SU-DHL-6 (cell line): Measurements from ENCODE around the gene PLAAT4.
"Not testable (repeated sequence)": the region's sequence is repeated elsewhere in the genome, so short reads cannot be mapped to it uniquely, and the experiment has no call there.

Source experiments
- H2AFZ ChIP-seq: fragments of 200-600 bp; sonication (generic); 2 replicates; pipeline ENCODE4 v1.6.1; 2014; ENCODE audit warnings: low read depth, mild to moderate bottlenecking, moderate library complexity, mixed read lengths, antibody characterized with exemption, low read length; ENCODE audit not compliant: severe bottlenecking
- H3F3A ChIP-seq: fragments of 200-600 bp; shearing (Covaris generic); 2 replicates; pipeline ENCODE4 v1.6.0; 2016; ENCODE audit warnings: antibody characterized with exemption, mild to moderate bottlenecking; ENCODE audit not compliant: insufficient read depth
- H3K27ac ChIP-seq: fragments of 200-600 bp; sonication (generic); 2 replicates; pipeline ENCODE4 v1.5.1; 2016; ENCODE audit warnings: low read depth, mild to moderate bottlenecking, low read length, moderate library complexity, mixed read lengths
- H3K27me3 ChIP-seq: fragments of 200-600 bp; sonication (generic), shearing (Covaris generic); 2 replicates; pipeline ENCODE4 v1.6.0; 2014; ENCODE audit warnings: mild to moderate bottlenecking, low read length
- H3K36me3 ChIP-seq: fragments of 200-600 bp; sonication (generic); 2 replicates; pipeline ENCODE4 v1.6.1; 2014; ENCODE audit warnings: mild to moderate bottlenecking, low read length, mixed read lengths
- H3K4me2 ChIP-seq: fragments of 300-600, 200-600 bp; shearing (Covaris generic), sonication (generic); 2 replicates; pipeline ENCODE4 v1.6.0; 2014; ENCODE audit warnings: low read length, low read depth, mild to moderate bottlenecking; ENCODE audit not compliant: poor library complexity, severe bottlenecking
- H3K4me3 ChIP-seq: fragments of 200-600 bp; sonication (generic); 2 replicates; pipeline ENCODE4 v1.5.1; 2014; ENCODE audit warnings: antibody characterized with exemption, low read length, mild to moderate bottlenecking, mixed read lengths; ENCODE audit not compliant: insufficient read depth, poor library complexity, severe bottlenecking
- H3K79me2 ChIP-seq: fragments of 200-600 bp; sonication (generic); 2 replicates; pipeline ENCODE4 v1.6.1; 2014; ENCODE audit warnings: mild to moderate bottlenecking, low read length, moderate library complexity; ENCODE audit not compliant: insufficient read depth
- H3K9ac ChIP-seq: fragments of 200-600 bp; sonication (generic); 2 replicates; pipeline ENCODE4 v1.7.0; 2014; ENCODE audit warnings: mild to moderate bottlenecking, low read length
- H3K9me2 ChIP-seq: fragments of 200-600 bp; sonication (generic); replicated peaks from 2 replicates; pipeline ENCODE4 v1.6.1; 2014; ENCODE audit warnings: low read length; ENCODE audit not compliant: insufficient read depth
- H3K9me3 ChIP-seq: fragments of 200-600 bp; sonication (generic); 2 replicates; pipeline ENCODE4 v1.6.1; 2014; ENCODE audit warnings: low read length, mixed read lengths; ENCODE audit not compliant: insufficient read depth
- H4K20me1 ChIP-seq: fragments of 200-600 bp; sonication (generic); 2 replicates; pipeline ENCODE4 v1.6.1; 2014; ENCODE audit warnings: low read depth, mild to moderate bottlenecking, antibody characterized with exemption, low read length, moderate library complexity, mixed read lengths
- EZH2phosphoT487 ChIP-seq: fragments of 200-600 bp; sonication (generic), shearing (Covaris generic); conservative IDR thresholded peaks from 2 replicates; pipeline ENCODE4 v1.6.1; 2018; ENCODE audit warnings: mild to moderate bottlenecking, antibody characterized with exemption, low read length, moderate library complexity, mixed read lengths
- TF ChIP-seq, protein P1 (sequence below): fragments of 200-600 bp; sonication (generic); IDR thresholded peaks from one replicate; pipeline ENCODE4 v1.5.1; 2017; ENCODE audit warnings: antibody characterized with exemption, mild to moderate bottlenecking, low read length, moderate library complexity; ENCODE audit not compliant: insufficient read depth, poor library complexity, severe bottlenecking

The PLAAT4 gene

DNA sequence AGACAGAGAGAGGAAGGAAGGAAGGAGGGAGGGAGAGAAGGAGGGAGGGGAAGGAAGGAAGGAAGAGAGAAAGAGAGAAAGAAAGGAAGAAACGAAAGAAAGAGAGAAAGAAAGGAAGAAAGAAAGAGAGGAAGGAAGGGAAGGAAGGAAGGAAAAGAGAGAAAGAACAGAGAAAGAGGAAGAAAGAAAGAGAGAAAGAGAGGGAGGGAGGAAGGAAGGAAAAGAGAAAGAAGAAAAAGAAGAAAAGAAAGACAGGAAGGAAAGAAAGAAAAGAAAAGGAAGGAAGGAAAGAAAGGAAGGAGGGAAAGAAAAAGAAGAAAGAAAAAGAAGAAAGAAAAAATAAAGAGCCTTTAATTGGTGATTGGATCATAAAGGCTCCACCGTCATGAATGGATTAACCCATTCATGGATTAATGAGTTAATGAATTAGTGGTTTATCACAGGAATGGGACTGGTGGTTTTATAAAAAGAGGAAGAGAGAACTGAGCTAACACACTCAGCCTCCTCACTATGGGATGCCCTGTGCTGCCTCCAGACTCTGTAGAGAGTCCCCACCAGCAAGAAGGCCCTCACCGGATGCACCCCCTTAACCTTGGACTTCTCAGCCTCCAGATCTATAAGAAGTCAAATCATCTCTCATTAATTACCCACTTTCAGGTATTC, 35.5 kb downstream of the PLAAT4 start:
- H3K79me2 ChIP-seq: no peaks in the 10 kb centered on the region
- H3K9me2 ChIP-seq: no peaks in the 10 kb centered on the region
- no peak for TF ChIP-seq EZH2phosphoT487
- TF ChIP-seq, protein P1, sequence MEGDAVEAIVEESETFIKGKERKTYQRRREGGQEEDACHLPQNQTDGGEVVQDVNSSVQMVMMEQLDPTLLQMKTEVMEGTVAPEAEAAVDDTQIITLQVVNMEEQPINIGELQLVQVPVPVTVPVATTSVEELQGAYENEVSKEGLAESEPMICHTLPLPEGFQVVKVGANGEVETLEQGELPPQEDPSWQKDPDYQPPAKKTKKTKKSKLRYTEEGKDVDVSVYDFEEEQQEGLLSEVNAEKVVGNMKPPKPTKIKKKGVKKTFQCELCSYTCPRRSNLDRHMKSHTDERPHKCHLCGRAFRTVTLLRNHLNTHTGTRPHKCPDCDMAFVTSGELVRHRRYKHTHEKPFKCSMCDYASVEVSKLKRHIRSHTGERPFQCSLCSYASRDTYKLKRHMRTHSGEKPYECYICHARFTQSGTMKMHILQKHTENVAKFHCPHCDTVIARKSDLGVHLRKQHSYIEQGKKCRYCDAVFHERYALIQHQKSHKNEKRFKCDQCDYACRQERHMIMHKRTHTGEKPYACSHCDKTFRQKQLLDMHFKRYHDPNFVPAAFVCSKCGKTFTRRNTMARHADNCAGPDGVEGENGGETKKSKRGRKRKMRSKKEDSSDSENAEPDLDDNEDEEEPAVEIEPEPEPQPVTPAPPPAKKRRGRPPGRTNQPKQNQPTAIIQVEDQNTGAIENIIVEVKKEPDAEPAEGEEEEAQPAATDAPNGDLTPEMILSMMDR: no peak
- no peak overlapping the region for H2AFZ ChIP-seq
- H3K9ac ChIP-seq: no peak overlapping the region
- no peaks in the 10 kb centered on the region for H3K36me3 ChIP-seq
- H4K20me1 ChIP-seq: no peaks in the 10 kb centered on the region
- no peaks in the 10 kb centered on the region for H3K9me3 ChIP-seq
- H3K4me2 ChIP-seq: peak overlapping the region; percentile 40
- H3K27ac ChIP-seq: no peak overlapping the region
- H3K4me3 ChIP-seq: no peak overlapping the region
- H3K27me3 ChIP-seq: no peaks in the 10 kb centered on the region
- H3F3A ChIP-seq: 0 out of 2 replicates have a peak, but pooled peaks cover 5% of the 10 kb centered on the region

DNA sequence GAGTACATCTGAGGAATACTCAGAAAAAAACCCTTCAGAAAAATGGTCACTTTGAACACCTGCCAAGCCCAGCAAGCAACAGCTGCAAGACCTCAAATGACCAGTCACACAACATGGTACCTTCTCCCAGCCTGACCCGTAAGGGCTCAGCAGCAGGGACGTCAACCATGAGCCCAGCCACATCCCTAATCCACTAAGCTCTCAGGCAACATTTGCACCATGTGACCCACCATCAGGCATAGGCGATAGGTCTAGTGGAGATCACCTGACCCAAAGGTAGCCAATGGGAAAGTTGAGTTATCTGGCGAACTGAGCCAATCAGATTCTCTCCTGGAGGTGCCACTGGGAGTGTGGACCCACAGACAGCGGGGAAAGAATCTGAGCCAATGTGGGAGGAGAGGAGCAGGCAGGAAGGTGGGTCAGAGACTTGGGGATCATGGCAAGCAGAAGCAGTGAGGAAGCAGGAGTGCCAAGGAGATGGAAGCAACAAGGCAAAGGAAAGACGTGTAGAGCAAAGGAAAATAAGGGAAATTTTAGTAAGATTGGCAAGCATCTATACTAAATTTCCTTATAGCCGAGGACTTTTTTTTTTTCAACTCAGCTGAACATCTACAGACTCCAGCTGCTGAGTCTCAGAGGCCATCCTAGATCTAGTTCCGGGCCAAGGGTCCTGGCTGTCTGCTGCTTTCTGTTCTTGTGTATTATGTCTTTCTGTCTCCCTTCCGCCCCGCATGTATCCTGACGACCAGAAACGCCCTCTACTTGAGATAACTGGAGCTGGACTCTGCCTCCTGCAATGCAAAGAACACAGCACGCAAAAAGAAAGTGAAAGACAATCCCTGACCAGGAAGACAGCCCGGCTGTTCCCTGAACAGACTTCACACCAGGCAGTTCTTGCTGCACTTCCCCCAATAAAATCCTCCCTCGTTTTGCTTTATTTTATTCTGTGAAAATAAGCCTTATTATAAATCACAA, 37.6 kb downstream of the PLAAT4 start:
- Histone ChIP-seq H3K9ac (no peak overlapping the region), H3K79me2 (no peaks in the 10 kb centered on the region), H2AFZ (no peak overlapping the region), H3K27me3 (no peaks in the 10 kb centered on the region), H3K4me2 (no peak overlapping the region), H3K36me3 (no peaks in the 10 kb centered on the region), H4K20me1 (no peaks in the 10 kb centered on the region), H3K9me3 (no peaks in the 10 kb centered on the region), H3K27ac (no peak overlapping the region), H3F3A (no peaks in the 10 kb centered on the region), H3K9me2 (no peaks in the 10 kb centered on the region), H3K4me3 (no peak overlapping the region)
- TF ChIP-seq EZH2phosphoT487: no peak
- TF ChIP-seq, protein P1: no peak

DNA sequence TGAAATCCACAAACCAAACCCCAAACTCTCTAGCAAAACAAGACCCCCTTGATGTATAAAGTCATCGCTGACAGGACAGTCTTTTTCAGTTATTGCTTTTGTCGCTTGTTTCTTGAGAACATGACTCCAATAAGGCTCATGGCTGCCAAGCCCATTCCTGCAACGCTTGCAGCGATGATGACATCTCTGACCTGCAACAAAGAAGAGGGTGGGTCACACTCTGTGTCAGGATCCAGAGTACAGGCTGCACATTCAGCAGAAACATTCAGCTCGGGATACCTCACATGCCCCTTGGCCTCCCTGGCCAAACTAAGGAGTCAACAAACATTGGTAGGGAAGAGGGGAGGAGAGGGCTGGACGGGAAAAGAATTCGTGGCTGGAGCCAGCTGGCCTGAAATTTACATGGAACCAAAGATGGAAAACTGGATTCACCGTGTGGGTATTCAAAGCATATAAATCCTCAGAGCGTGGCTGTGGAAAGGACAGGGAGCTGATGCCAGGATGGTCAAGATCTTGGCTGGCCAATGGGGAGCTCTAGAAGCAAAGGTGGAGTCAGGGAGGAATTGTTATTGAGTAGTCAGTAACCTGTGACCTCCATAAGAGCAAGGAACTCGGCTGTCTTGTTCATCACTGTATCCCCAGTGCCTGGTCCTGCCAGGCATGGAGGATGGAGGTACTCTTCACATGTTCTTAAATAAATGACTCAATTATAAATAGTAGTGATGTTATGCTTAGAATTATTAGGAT, 38.4 kb downstream of the PLAAT4 start:
- Histone ChIP-seq H3K9ac (no peak overlapping the region), H3K9me3 (no peaks in the 10 kb centered on the region), H3K27me3 (no peaks in the 10 kb centered on the region), H3F3A (no peaks in the 10 kb centered on the region), H3K9me2 (no peaks in the 10 kb centered on the region), H3K79me2 (no peaks in the 10 kb centered on the region), H3K4me3 (no peak overlapping the region), H4K20me1 (no peaks in the 10 kb centered on the region), H3K27ac (no peak overlapping the region), H3K4me2 (no peak overlapping the region), H2AFZ (no peak overlapping the region), H3K36me3 (no peaks in the 10 kb centered on the region)
- no peak for TF ChIP-seq EZH2phosphoT487
- TF ChIP-seq, protein P1: no peak

DNA sequence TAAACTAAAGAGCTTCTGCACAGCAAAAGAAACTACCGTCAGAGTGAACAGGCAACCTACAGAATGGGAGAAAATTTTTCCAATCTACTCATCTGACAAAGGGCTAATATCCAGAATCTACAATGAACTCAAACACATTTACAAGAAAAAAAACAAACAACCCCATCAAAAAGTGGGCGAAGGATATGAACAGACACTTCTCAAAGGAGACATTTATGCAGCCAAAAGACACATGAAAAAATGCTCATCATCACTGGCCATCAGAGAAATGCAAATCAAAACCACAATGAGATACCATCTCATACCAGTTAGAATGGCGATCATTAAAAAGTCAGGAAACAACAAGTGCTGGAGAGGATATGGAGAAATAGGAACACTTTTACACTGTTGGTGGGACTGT, 42.3 kb downstream of the PLAAT4 start:
- H3K9me3 ChIP-seq, H3F3A ChIP-seq: not testable (repeated sequence)

DNA sequence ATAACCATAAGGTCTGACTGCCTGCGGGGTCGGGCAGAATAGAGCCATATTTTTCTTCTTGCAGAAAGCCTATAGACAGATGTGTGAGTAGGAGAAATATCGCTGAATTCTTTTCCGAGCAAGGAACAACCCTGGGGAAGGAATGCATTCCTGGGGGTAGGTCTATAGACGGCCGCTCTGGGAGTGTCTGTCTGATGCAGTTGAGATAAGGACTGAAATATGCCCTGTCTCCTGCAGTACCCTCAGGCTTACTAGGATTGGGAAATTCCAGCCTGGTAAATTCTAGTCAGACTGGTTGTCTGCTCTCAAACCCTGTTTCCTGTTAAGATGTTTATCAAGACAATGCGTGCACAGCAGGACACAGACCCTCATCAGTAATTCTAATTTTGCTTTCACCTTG, 44.6 kb downstream of the PLAAT4 start:
- H3K4me2 ChIP-seq, H3K27ac ChIP-seq: not testable (repeated sequence)

More for the DNA sequence above, 42.3 kb downstream of the PLAAT4 start:
- not testable (repeated sequence) for H3K9ac ChIP-seq, H3K79me2 ChIP-seq, H3K9me2 ChIP-seq, H3K4me3 ChIP-seq, H3K27me3 ChIP-seq, H4K20me1 ChIP-seq, H2AFZ ChIP-seq, H3K27ac ChIP-seq, H3K36me3 ChIP-seq, H3K4me2 ChIP-seq

More for the DNA sequence above, 44.6 kb downstream of the PLAAT4 start:
- H3K9ac ChIP-seq, H3K36me3 ChIP-seq, H2AFZ ChIP-seq, H3K79me2 ChIP-seq, H3K9me3 ChIP-seq, H3K27me3 ChIP-seq, H3F3A ChIP-seq, H3K9me2 ChIP-seq, H3K4me3 ChIP-seq, H4K20me1 ChIP-seq: not testable (repeated sequence)
